Non-pigmented ciliary epithelial cell (primary cell): Measurements from ENCODE around the gene GBP7.
"Not testable (repeated sequence)": the region's sequence is repeated elsewhere in the genome, so short reads cannot be mapped to it uniquely, and the experiment has no call there.

Source experiments
- DNase-seq: peaks from one replicate; pipeline ENCODE4 v3.0.0-alpha.2; 2010; ENCODE audit warnings: low read depth

The GBP7 gene

GRCh38 chr1:89175601-89176256 lies at the start of gene GBP7:
GBP7 (minus strand) TSS chr1:89176003; CDS start chr1:89171935, 4,068 bp downstream.
- no peak for DNase-seq

GRCh38 chr1:89221341-89221740 lies 45.5 kb upstream of the GBP7 start:
- no peak for DNase-seq

GRCh38 chr1:89219851-89220250 lies 44.0 kb upstream of the GBP7 start:
- DNase-seq, result not testable (repeated sequence)

- not testable (repeated sequence) for DNase-seq
Observed at GRCh38 chr1:89218941-89219340, 43.1 kb upstream of the GBP7 start.

- no peak for DNase-seq
Observed at GRCh38 chr1:89213347-89213746, 37.5 kb upstream of the GBP7 start.

GRCh38 chr1:89211035-89211634 lies 35.3 kb upstream of the GBP7 start:
- no peak for DNase-seq

- no peak for DNase-seq
Observed at GRCh38 chr1:89206373-89206772, 30.6 kb upstream of the GBP7 start.

- DNase-seq, result peak; percentile 31
Observed at GRCh38 chr1:89203166-89203565, 27.4 kb upstream of the GBP7 start.

- no peak for DNase-seq
Observed at GRCh38 chr1:89201106-89201794, 25.4 kb upstream of the GBP7 start.

- DNase-seq, result no peak
Observed at GRCh38 chr1:89200663-89201062, 24.9 kb upstream of the GBP7 start.

GRCh38 chr1:89199525-89200031 lies 23.8 kb upstream of the GBP7 start:
- no peak for DNase-seq

- no peak for DNase-seq
Observed at GRCh38 chr1:89198491-89199072, 22.8 kb upstream of the GBP7 start, which contains the start of gene GBP4. GBP4 (minus strand) TSS chr1:89198942; CDS start chr1:89198834, 108 bp downstream.

- no peak for DNase-seq
Observed at GRCh38 chr1:89198081-89198480, 22.3 kb upstream of the GBP7 start.

GRCh38 chr1:89195476-89195875 lies 19.7 kb upstream of the GBP7 start:
- DNase-seq, result no peak

- DNase-seq, result no peak
Observed at GRCh38 chr1:89191314-89191713, 15.5 kb upstream of the GBP7 start.

GRCh38 chr1:89190017-89190416 lies 14.2 kb upstream of the GBP7 start:
- DNase-seq, result no peak

GRCh38 chr1:89179343-89179742 lies 3.5 kb upstream of the GBP7 start:
- no peak for DNase-seq

- DNase-seq, result no peak
Observed at GRCh38 chr1:89176971-89177370, 1.2 kb upstream of the GBP7 start.

- DNase-seq, result no peak
Observed at GRCh38 chr1:89174491-89174890, 1.3 kb downstream of the GBP7 start.

GRCh38 chr1:89172468-89173143 lies 3.2 kb downstream of the GBP7 start:
- no peak for DNase-seq

- no peak for DNase-seq
Observed at GRCh38 chr1:89171067-89171438, 4.8 kb downstream of the GBP7 start.
